Measurements from ENCODE around the gene PCSK6. TPM values are rescaled to one million over a fixed set of nuclear protein-coding genes. Genes with fewer than 3 reads are reported as not detected.

The PCSK6 gene
- total RNA-seq, 1 experiment from 2014 or later = 3.7 TPM

DNA sequence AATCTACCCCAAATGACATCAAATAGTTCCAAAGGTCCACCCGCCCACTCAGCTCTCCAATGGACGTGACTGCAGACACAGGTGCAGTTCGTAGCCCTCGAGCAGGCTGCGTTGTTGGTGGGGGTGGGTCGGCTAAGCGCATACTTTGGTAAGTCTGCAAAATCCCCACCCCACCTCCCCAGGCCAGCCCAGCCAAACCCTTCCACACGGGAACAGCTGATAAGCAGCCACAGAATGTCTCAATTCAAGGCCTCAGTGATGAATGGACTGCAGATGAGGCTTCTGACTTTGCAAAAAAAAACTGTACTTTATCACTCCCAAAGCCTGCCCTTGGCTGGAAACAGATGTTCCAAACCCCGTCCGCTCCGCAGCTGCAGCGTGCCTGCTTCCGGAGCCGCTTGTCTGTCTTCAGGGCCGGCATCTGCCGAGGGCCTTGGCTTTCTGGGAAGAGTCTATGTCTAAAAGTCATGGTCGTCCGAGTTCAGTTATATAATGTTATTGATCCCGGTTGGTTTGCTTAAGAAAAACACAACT, 38.2 kb downstream of the PCSK6 start:
- intact Hi-C loops (cut with micrococcal nuclease) = no loop called here
- Histone ChIP-seq H3K4me2 (ENCODE audit: low read length) (no peak overlapping the region), H4K20me1 (ENCODE audit: low read length) (no peaks in the 10 kb centered on the region), H3K27ac (ENCODE audit: low read length) (no peak overlapping the region), H2AFZ (ENCODE audit: low read length) (no peak overlapping the region), H3F3A (ENCODE audit: low read length, unreplicated experiment) (no peaks in the 10 kb centered on the region), H3K9me2 (replicated peaks; ENCODE audit: low read length) (no peaks in the 10 kb centered on the region), H3K4me1 (ENCODE audit: insufficient read depth, low read length) (peaks cover 7% of the 10 kb centered on the region), H3K27me3 (ENCODE audit: low read length) (peaks cover 17% of the 10 kb centered on the region), H3K9ac (ENCODE audit: low read length) (no peak overlapping the region), H3K9me3 (ENCODE audit: low read length) (no peaks in the 10 kb centered on the region), H3K79me2 (ENCODE audit: low read length) (no peaks in the 10 kb centered on the region), H3K4me3 (ENCODE audit: low read length) (no peak overlapping the region), H3K36me3 (ENCODE audit: low read depth, low read length) (no peaks in the 10 kb centered on the region)
- ChIA-PET CTCF (no interaction called here), POLR2A (ENCODE audit: unreplicated experiment) (no interaction called here)
- no peak for TF ChIP-seq EZH2phosphoT487 (IDR thresholded peaks at IDR 0.05; ENCODE audit: borderline replicate concordance, low read length)
- TF ChIP-seq, protein P1, sequence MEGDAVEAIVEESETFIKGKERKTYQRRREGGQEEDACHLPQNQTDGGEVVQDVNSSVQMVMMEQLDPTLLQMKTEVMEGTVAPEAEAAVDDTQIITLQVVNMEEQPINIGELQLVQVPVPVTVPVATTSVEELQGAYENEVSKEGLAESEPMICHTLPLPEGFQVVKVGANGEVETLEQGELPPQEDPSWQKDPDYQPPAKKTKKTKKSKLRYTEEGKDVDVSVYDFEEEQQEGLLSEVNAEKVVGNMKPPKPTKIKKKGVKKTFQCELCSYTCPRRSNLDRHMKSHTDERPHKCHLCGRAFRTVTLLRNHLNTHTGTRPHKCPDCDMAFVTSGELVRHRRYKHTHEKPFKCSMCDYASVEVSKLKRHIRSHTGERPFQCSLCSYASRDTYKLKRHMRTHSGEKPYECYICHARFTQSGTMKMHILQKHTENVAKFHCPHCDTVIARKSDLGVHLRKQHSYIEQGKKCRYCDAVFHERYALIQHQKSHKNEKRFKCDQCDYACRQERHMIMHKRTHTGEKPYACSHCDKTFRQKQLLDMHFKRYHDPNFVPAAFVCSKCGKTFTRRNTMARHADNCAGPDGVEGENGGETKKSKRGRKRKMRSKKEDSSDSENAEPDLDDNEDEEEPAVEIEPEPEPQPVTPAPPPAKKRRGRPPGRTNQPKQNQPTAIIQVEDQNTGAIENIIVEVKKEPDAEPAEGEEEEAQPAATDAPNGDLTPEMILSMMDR (conservative IDR thresholded peaks at IDR 0.05; ENCODE audit: low read depth, low read length) = no peak
- no peak for TF ChIP-seq EZH2 (IDR thresholded peaks at IDR 0.05; ENCODE audit: low read length, unreplicated experiment)
- no TSS peak for BruUV-seq (replicated peaks)
- DNase-seq = no peak
- no peak for ATAC-seq

DNA sequence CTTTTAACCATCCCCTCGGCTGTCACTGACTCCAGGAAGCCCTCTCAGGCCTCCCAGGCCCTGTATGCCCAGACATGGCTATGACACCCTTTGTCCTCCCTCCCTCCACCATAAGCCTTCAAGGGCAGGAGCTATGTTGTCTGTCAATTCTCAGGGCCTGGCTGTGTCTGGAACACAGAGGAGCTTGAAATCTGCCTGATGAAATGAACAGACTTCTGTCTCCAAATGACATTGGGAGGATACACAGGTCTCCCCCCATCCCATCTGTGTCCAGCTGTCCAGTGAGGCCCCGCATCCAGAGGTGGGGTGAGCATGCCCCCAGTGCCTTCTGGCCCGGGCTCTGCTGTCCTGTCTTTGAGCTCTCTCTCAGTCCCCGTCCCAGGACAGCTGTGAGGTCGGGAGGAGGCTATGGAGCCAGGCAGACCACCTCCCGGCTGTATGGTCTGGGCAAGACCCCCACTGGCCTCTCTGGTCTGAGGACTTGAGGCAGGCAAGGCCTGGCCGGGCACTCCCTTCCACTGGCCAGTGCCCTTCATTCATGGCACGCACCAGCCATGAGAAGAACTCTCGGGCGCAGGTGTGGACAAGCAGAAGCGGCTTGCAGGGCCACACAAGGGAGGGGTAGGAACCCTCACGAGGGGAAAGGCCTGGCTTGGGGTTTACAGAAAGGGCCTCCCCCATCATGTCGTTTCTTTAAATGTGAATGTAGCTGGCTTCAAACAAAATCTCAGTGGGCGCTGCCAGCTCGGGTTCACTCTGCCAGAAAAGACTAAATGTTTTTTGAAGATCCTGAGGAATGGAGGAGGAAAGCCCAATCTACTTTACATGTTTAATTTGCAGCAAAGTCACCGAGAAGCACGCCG, 38.9 kb downstream of the PCSK6 start:
- no peaks in the 10 kb centered on the region for H3K9me3 ChIP-seq (ENCODE audit: low read length)
- ATAC-seq (no peak), DNase-seq (no peak)
- peaks cover 13% of the 10 kb centered on the region for H3K4me1 ChIP-seq (ENCODE audit: insufficient read depth, low read length)
- H3K27ac ChIP-seq (ENCODE audit: low read length) = no peak overlapping the region
- no peaks in the 10 kb centered on the region for H3K36me3 ChIP-seq (ENCODE audit: low read depth, low read length)
- H3K9ac ChIP-seq (ENCODE audit: low read length) = no peak overlapping the region
- ChIA-PET POLR2A (ENCODE audit: unreplicated experiment) (no interaction called here), CTCF (no interaction called here)
- no peaks in the 10 kb centered on the region for H4K20me1 ChIP-seq (ENCODE audit: low read length)
- no peaks in the 10 kb centered on the region for H3F3A ChIP-seq (ENCODE audit: low read length, unreplicated experiment)
- intact Hi-C loops (cut with micrococcal nuclease) = no loop called here
- no TSS peak for BruUV-seq (replicated peaks)
- no peaks in the 10 kb centered on the region for H3K79me2 ChIP-seq (ENCODE audit: low read length)
- no peak overlapping the region for H2AFZ ChIP-seq (ENCODE audit: low read length)
- H3K27me3 ChIP-seq (ENCODE audit: low read length) = peaks cover 17% of the 10 kb centered on the region
- TF ChIP-seq, protein P1 (conservative IDR thresholded peaks at IDR 0.05; ENCODE audit: low read depth, low read length) = no peak
- H3K9me2 ChIP-seq (replicated peaks; ENCODE audit: low read length) = no peaks in the 10 kb centered on the region
- H3K4me3 ChIP-seq (ENCODE audit: low read length) = no peak overlapping the region
- no peak overlapping the region for H3K4me2 ChIP-seq (ENCODE audit: low read length)

Data from PC-3 (cell line).